Activated CD8-positive, alpha-beta memory T cell treated with anti-CD3 and anti-CD28 coated beads, Interleukin-2, amount 10 ng/mL, durations not matched to agents 7 days and 5 days (primary cell): Measurements from ENCODE around the gene LHX2. TPM values are rescaled to one million over a fixed set of nuclear protein-coding genes. Genes with fewer than 3 reads are reported as not detected.

ENCODE experiments used
- ATAC-seq: fragments of 150-1000 bp; cut with Tn5 transposase; one replicate; pipeline ENCODE4 v1.10.0; 2021; ENCODE audit warnings: moderate library complexity
- CTCF ChIA-PET: fragments of 350-600 bp; sonication (Branson Sonifier 250); formaldehyde crosslinking; loops from one replicate; lab custom pipeline; 2021; ENCODE audit warnings: antibody characterized with exemption; lab: Charles Lee
- DNase-seq: peaks from one replicate; pipeline ENCODE4 v3.0.0-alpha.2; 2020
- H3K27ac Mint-ChIP-seq: one replicate; pipeline ENCODE4 v1.8.0; 2021; ENCODE audit warnings: mild to moderate bottlenecking, mixed read lengths
- H3K27me3 Mint-ChIP-seq: one replicate; pipeline ENCODE4 v1.8.0; 2021; ENCODE audit warnings: mixed read lengths
- H3K36me3 Mint-ChIP-seq: one replicate; pipeline ENCODE4 v1.8.0; 2021; ENCODE audit warnings: mild to moderate bottlenecking, mixed read lengths
- H3K4me1 Mint-ChIP-seq: one replicate; pipeline ENCODE4 v1.8.0; 2021; ENCODE audit warnings: mixed read lengths
- H3K4me3 Mint-ChIP-seq: one replicate; pipeline ENCODE4 v1.8.0; 2021; ENCODE audit warnings: mild to moderate bottlenecking, moderate library complexity, mixed read lengths
- H3K9me3 Mint-ChIP-seq: one replicate; pipeline ENCODE4 v1.8.0; 2022; ENCODE audit warnings: low read depth, mixed read lengths
- total RNA-seq, 2 experiments: library from RNA; stranded (reverse); gene quantifications; one replicate each; pipeline ENCODE4 v1.2.3, GENCODE V29; 2021

The LHX2 gene
- total RNA-seq, 2 experiments from 2014 or later: not detected

DNA sequence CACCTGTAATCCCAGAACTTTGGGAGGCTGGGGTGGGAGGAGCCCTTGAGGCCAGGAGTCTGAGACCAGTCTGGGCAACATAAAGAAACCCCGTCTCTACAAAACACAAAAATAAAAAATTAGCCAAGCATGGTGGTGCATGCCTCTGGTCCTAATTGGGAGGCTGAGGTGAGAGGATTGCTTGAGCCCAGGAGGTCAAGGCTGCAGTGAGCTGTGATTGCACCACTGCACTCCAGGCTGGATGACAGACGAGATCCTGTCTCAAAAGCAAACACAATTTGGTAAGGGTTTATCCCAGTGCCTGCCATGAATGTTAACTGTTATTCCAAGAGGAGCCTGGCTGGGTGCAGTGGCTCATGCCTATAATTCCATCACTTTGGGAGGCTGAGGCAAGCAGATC, 71.1 kb downstream of the LHX2 start:
- Mint-ChIP-seq H3K27ac (no peak overlapping the region), H3K4me3 (no peak overlapping the region), H3K4me1 (no peaks in the 10 kb centered on the region), H3K27me3 (peaks cover 20% of the 10 kb centered on the region), H3K36me3 (no peaks in the 10 kb centered on the region), H3K9me3 (peaks cover 3% of the 10 kb centered on the region)
- CTCF ChIA-PET: no interaction called here
- DNase-seq (no peak), ATAC-seq (no peak)

Other genes with a start within 250 kb of the LHX2 start
- gene DENND1A, start 81.6 kb upstream of the LHX2 start, total RNA-seq: 10 to 100 TPM; 12.2 to 14.5 TPM
- gene NEK6, start 246.2 kb downstream of the LHX2 start, total RNA-seq: 10 to 100 TPM in 1 of 2 experiments, 1 to 10 TPM in 1; 6.3 to 10.9 TPM